8988T (cell line): ENCODE results near the gene SLC16A9.
A peak's percentile ranks its signal among the peaks of the same experiment; 100 is the strongest.

ENCODE experiments used
- DNase-seq: peaks from one replicate; pipeline ENCODE4 v3.0.0; 2011

Gene SLC16A9

GRCh38 chr10:59713196-59713821 is 3.7 kb upstream of the SLC16A9 start:
- no peak for DNase-seq

GRCh38 chr10:59711871-59712494 is 2.3 kb upstream of the SLC16A9 start:
- no peak for DNase-seq

GRCh38 chr10:59708816-59709394 is 745 bp downstream of the SLC16A9 start:
- DNase-seq: peak; percentile 41

- no peak for DNase-seq
Observed at GRCh38 chr10:59706851-59707797, 2.5 kb downstream of the SLC16A9 start.

GRCh38 chr10:59705931-59706330 is 3.7 kb downstream of the SLC16A9 start:
- no peak for DNase-seq

- no peak for DNase-seq
Observed at GRCh38 chr10:59704630-59705029, 5.0 kb downstream of the SLC16A9 start.

- DNase-seq: no peak
Observed at GRCh38 chr10:59702347-59702746, 7.3 kb downstream of the SLC16A9 start.

GRCh38 chr10:59700709-59701108 is 8.9 kb downstream of the SLC16A9 start:
- no peak for DNase-seq

- no peak for DNase-seq
Observed at GRCh38 chr10:59698326-59698725, 11.3 kb downstream of the SLC16A9 start.

- no peak for DNase-seq
Observed at GRCh38 chr10:59695637-59696036, 14.0 kb downstream of the SLC16A9 start.

- DNase-seq: no peak
Observed at GRCh38 chr10:59694936-59695335, 14.7 kb downstream of the SLC16A9 start.

GRCh38 chr10:59692113-59692512 is 17.5 kb downstream of the SLC16A9 start:
- DNase-seq: no peak

GRCh38 chr10:59688921-59689351 is 20.7 kb downstream of the SLC16A9 start:
- DNase-seq: no peak

GRCh38 chr10:59687657-59688056 is 22.0 kb downstream of the SLC16A9 start:
- no peak for DNase-seq

- no peak for DNase-seq
Observed at GRCh38 chr10:59684006-59684405, 25.6 kb downstream of the SLC16A9 start.

- DNase-seq: no peak
Observed at GRCh38 chr10:59682986-59683937, 26.4 kb downstream of the SLC16A9 start.

- no peak for DNase-seq
Observed at GRCh38 chr10:59680199-59680598, 29.5 kb downstream of the SLC16A9 start.

- no peak for DNase-seq
Observed at GRCh38 chr10:59678884-59679301, 30.8 kb downstream of the SLC16A9 start.

- no peak for DNase-seq
Observed at GRCh38 chr10:59677253-59677831, 32.3 kb downstream of the SLC16A9 start.

- DNase-seq: no peak
Observed at GRCh38 chr10:59675812-59676211, 33.8 kb downstream of the SLC16A9 start.

GRCh38 chr10:59674215-59674836 is 35.3 kb downstream of the SLC16A9 start:
- DNase-seq: no peak
